HG03521 (cell line): ENCODE data around the gene PRDM16.

ENCODE experiments used
- ATAC-seq: cut with Tn5 transposase; IDR thresholded peaks from one replicate; pipeline ENCODE4 v1.9.1; 2021; ENCODE audit warnings: mild to moderate bottlenecking, moderate library complexity; ENCODE audit not compliant: unreplicated experiment

Gene PRDM16

DNA sequence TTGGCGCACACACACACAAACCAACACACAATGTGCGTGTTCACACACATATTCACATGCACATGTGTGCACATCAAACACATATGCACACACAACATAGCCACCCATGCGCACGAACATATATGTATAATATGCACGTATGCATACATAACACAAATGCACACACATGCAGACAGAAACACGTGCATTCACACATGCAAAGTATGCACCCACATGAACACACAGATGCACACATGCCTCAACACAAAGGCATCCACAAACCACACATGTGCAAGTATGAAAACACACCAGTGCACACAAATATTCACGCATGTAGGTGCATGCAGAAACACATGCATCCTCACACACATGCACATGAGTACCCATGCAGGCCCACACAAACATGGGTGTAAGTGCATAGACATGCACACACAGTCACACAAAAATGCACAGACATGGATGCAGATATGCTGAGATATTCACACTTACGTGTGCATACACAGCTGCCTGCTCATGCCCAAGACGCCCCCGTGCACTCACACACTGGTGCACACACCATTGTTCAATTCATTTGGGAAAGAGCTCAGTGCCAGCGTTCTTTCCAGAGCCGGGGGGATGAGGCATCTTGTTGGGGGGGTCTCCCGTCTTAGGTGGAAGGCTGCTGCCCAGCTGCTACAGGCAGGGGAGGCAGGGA lies 332.7 kb downstream of the PRDM16 start:
- no peak for ATAC-seq

DNA sequence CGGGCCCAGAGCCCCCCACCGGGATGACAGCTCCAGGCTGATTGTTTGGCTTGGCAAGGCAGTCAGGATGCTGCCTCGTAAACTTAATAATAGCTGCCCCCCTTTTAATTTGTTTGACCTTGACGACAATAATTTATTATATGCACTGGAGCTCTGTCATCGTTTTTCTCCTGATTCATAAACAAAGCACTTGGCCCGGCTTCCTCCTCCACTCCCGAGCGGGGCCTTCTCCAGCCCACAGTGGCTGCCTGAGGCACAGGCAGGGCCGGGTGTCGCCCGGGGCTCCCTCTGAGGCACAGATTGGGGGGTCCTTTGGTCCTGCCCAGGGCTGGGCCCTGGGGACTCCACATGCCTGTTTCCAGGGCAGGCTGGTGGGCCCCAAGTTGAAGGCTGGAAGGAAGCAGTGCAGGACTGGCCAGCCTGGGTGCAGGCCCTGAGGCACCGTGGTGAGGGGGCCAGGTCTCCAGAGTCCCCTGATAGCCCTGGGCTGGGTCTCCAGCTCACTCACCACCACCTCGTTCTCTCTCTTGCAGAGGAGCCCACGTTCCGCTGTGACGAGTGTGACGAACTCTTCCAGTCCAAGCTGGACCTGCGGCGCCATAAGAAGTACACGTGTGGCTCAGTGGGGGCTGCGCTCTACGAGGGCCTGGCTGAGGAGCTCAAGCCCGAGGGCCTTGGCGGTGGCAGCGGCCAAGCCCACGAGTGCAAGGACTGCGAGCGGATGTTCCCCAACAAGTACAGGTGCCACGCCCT lies 333.4 kb downstream of the PRDM16 start:
- ATAC-seq = no peak

GRCh38 chr1:3403011-3403345 lies 334.0 kb downstream of the PRDM16 start:
- no peak for ATAC-seq

- ATAC-seq = no peak
Observed at GRCh38 chr1:3403388-3404231, 334.6 kb downstream of the PRDM16 start.

- no peak for ATAC-seq
Observed at GRCh38 chr1:3404301-3404700, 335.3 kb downstream of the PRDM16 start.

GRCh38 chr1:3404801-3405200 lies 335.8 kb downstream of the PRDM16 start:
- no peak for ATAC-seq

DNA sequence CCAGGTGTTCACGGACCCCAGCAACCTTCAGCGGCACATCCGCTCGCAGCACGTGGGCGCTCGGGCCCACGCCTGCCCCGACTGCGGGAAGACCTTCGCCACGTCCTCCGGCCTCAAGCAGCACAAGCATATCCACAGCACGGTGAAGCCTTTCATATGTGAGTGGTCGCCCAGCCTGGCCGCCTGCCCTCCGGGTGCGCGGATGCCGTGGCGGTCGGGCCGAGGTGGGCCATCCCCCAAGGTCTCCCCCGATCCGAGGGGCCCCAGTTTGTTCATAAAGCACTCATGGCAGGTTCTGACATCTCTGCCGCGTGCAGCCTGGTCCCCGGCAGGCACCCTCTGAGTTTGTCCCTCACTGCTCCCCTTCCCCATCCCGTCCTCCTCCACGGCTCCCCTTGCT lies 336.5 kb downstream of the PRDM16 start:
- ATAC-seq = no peak

GRCh38 chr1:3405974-3406867 lies 337.2 kb downstream of the PRDM16 start:
- no peak for ATAC-seq

- no peak for ATAC-seq
Observed at GRCh38 chr1:3407021-3407420, 338.0 kb downstream of the PRDM16 start.

GRCh38 chr1:3408751-3409266 lies 339.8 kb downstream of the PRDM16 start:
- ATAC-seq = no peak

DNA sequence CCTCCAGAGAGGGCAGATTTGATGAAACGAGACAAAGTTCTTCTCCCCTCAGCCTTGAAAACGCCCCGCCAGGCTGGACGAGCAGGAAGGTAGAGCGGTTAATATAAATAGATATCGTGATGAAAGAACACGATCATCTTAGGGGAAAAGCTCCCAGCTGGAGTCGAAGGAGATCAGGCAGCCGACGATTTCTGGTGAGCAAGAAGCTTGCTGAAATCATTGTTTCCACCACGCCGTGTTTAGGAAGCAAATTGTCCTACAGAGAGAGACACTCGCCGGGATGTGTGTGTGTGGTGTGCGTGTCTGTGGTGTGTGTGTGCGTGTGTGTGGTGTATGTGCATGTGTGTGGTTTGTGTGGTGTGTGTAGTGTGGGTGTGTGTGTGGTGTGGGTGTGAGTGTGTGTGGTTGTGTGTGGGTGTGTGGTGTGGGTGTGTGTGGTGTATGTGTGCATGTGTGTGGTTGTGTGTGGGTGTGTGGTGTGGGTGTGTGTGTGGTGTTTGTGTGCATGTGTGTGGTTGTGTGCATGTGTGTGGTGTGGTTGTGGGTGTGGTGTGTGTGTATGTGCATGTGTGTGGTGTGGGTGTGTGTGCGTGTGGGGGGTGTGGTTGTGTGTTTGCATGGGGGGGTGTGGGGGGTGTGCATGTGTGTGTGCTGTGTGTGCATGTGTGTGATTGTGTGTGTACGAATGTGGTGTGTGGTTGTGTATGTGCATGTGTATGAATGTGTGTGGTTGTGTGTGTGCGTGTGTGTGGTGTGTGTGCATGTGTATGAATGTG lies 340.6 kb downstream of the PRDM16 start:
- ATAC-seq = no peak

DNA sequence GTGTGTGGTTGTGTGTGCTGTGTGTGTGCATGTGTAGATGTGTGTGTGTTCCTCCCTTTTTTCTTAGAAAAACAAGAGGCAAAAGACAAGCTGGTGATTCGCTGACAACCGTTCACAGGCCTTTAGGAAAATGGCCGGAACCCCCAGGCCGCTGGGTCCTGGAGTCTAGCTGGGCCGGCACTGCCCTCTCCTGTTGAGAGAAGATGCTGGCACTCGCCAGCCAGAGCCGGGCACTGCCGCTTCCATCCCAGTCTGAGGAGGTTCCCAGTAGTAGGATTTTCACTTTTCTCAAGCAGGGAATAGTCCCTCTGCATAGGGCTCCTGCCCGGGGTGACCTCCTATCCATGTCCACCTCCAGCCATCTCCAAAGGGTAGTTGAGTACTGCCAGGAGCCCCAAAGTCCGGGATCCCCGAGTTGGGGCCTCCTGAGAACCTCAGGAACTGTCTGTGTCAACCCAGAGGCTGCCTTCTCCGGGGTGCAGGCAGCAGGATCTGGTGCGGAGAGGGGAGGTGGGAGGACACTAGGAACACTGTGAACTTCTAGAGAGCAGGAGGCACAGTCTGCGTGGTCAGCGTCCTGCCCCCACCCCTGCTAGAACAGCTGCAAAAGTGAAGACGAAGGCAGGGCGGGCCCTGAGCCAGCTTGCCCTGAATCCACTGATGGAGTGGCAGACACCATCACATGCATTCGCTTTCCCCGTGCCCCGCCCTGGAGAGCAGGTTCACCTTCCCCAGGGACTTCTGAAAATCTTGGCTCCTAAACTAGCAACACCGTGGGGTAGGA lies 341.3 kb downstream of the PRDM16 start:
- no peak for ATAC-seq

DNA sequence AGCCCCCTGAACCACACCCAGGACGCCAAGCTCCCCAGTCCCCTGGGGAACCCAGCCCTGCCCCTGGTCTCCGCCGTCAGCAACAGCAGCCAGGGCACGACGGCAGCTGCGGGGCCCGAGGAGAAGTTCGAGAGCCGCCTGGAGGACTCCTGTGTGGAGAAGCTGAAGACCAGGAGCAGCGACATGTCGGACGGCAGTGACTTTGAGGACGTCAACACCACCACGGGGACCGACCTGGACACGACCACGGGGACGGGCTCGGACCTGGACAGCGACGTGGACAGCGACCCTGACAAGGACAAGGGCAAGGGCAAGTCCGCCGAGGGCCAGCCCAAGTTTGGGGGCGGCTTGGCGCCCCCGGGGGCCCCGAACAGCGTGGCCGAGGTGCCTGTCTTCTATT lies 342.8 kb downstream of the PRDM16 start:
- ATAC-seq = no peak

DNA sequence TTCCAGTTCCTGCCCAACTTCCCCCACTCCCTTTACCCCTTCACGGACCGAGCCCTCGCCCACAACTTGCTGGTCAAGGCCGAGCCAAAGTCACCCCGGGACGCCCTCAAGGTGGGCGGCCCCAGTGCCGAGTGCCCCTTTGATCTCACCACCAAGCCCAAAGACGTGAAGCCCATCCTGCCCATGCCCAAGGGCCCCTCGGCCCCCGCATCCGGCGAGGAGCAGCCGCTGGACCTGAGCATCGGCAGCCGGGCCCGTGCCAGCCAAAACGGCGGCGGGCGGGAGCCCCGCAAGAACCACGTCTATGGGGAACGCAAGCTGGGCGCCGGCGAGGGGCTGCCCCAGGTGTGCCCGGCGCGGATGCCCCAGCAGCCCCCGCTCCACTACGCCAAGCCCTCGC lies 343.4 kb downstream of the PRDM16 start:
- no peak for ATAC-seq

DNA sequence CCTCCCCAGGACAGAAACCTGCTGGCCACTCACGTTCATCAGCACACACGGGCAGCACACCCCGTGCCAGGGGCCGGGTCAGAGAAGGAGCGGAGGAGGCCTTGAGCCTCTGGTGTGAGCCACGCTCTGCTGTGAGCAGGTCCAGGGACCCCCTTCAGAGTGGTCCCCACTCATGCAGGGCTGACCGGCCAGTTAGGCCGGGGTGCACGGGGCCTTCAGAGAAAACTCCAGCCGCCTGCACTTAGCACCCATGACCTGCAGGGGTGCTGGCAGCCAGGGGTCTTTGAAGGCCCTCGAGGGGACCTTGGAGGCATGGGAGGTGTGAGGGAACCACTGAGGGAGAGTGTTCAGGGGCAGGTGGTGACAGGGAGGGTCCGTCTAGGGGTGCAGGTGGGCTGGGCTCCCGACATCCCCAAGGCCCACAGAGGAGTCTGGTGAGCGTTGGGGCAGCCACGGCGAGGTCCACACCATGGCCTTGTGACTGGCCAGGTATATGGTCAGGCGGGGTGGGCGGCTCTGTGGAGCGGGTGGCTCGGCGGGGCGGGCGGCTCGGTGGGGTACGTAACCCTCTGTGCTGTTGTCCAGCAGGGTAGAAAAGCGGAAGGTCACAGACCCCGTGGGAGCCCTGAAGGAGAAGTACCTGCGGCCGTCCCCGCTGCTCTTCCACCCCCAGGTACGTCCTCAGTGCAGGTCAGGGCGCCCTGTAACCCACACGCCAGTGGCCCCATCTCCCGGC lies 345.1 kb downstream of the PRDM16 start:
- ATAC-seq = no peak

- no peak for ATAC-seq
Observed at GRCh38 chr1:3415260-3416090, 346.5 kb downstream of the PRDM16 start.

- no peak for ATAC-seq
Observed at GRCh38 chr1:3417082-3417739, 348.2 kb downstream of the PRDM16 start.
